Activated CD8-positive, alpha-beta memory T cell treated with anti-CD3 and anti-CD28 coated beads for 4 hours (primary cell): ENCODE data around the gene THUMPD3.

Experiments used
- DNase-seq, 2 donors: peaks; one replicate each; pipeline ENCODE4 v3.0.0-alpha.2; 2020; ENCODE audit warnings: low read depth in 2 of 2

The THUMPD3 gene, protein sequence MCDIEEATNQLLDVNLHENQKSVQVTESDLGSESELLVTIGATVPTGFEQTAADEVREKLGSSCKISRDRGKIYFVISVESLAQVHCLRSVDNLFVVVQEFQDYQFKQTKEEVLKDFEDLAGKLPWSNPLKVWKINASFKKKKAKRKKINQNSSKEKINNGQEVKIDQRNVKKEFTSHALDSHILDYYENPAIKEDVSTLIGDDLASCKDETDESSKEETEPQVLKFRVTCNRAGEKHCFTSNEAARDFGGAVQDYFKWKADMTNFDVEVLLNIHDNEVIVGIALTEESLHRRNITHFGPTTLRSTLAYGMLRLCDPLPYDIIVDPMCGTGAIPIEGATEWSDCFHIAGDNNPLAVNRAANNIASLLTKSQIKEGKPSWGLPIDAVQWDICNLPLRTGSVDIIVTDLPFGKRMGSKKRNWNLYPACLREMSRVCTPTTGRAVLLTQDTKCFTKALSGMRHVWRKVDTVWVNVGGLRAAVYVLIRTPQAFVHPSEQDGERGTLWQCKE

DNA sequence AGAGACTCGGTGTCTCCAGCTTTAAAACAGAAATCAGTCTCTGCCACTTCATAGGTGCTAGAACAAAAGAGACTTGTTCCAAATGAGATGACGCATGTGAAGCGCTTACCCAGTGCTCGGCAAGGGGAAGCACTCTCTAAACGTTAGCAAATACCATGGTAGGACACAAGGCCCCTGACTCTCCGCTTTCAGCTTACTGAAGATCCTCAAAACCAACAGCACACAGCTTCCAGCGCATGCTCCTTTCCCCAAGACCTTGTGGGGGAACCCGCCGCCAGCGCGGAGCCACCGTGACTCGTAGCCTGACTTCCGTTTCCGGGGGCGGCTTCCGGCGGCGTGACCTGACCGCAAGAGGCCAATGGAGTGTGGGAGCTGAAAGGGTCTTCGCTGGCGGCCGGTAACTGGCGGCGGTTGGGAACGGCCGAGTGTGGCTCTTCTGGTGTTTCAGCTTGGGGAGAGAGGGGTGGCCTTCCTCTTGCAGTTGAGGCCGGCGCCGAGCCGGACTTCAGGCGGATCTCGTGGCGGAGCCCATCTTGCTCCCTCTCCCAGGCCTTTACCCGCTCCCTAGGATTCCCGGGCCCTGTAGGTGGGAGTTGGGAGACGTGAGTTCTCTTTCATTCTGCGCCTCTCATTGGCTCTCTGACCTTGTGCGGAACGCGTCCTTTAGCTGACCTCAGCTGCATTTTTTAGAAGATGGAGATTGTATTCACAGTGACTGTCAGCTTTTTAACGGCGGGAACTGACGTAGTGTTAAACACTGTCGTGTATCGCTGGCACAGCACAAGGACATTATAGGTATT is at the start of gene THUMPD3:
Gene THUMPD3 (plus strand): TSS at position 324 of the 800 bp plus-strand sequence. CDS start 2,015 bp downstream, outside the sequence.
- peak; percentile 87 to 89 for DNase-seq

DNA sequence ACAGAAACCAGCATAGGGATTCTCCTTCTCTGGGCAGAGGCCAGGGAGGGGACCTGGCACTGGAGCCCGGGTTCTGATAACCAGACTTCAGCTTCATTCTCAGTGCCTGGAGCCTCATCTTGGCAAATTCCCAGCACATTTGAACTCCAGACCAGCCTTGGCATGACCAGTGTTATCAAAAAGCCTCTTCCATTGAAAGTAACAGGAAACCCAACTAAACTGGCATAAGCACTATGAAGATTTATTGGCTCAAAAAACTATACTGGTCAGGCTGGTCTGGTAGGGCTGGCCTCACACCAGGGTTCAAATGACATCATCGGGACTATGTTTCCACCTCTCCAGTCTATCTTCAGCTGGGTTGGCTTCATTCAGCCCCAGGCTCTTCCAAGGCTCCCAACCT is 48.1 kb upstream of the THUMPD3 start:
- DNase-seq = no peak

DNA sequence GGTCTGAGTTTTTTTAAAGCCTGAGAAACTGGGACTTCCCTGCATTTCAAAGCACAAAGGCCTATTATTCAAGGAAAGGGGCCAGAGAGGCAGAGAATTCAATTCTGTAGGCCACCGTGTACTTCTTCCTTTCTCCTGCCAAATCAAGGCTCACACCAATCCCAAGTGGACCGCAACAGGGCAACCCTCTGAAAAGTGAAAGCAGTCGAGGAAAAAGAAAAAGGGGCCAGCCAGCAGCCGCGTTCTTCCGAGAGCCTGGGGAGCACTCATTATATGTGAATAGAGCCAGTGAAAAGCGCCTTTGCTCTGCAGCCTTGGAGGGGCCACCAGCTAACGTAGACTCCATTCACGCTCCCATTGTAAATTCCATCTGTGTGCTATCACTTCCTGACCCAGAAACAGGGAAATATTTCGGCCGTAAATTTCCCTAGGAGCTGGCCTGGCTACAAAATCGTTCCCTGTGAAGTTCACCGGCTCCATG is 45.9 kb upstream of the THUMPD3 start:
- no peak for DNase-seq

DNA sequence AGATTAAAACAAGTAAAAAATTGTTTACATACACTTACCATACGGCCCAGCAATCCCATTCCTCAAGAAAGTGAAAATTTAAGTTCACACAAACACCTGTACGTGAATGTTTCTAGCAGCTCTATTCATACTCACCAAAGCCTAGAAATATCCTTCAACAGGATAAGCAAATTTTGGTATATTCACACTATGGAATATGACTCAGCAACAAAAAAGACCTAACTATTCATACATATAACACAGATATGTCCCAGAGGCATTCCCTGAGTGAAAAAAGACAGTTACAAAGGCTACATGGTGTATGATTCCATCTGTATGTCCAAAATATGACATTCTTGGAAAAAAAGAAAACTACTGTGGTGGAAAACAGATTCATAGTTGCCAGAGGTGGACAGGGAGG is 40.1 kb upstream of the THUMPD3 start:
- DNase-seq = no peak

DNA sequence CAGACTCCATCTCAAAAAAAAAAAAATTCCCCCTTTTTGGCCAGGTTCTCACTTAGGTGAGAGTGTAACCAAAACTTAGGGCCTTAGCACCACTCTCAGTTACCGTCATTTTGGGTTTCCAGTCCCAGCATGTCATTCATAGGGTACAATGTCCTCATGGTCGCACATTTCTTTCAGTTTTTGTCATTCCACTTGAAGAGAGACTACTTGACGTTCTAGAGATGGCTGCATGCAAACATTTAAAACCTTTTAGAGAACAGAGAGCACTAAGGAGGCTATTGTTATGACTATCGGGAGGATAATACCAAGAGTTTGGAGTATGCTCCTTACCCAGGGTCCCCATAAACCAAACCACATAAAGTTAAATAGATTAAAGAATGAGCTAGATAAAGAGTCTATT is 37.9 kb upstream of the THUMPD3 start:
- DNase-seq = no peak

DNA sequence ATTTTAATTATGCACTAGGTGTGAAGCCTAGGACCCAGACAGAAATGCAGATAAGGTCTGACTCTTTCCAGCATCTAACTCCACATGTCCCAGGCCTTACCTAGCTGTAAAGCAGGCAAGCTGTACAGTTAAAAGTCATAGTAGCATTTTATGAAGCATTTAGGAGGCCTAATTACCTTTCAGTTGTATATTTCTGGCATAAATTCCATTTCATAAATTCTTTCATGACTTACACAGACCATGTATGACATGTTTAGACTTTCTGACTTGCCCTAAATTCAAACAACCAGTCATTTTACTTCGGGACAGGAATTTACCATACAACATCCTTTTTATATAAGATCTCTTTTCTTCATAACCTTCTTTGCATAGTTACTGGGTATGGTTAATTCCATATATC is 35.3 kb upstream of the THUMPD3 start:
- no peak for DNase-seq

DNA sequence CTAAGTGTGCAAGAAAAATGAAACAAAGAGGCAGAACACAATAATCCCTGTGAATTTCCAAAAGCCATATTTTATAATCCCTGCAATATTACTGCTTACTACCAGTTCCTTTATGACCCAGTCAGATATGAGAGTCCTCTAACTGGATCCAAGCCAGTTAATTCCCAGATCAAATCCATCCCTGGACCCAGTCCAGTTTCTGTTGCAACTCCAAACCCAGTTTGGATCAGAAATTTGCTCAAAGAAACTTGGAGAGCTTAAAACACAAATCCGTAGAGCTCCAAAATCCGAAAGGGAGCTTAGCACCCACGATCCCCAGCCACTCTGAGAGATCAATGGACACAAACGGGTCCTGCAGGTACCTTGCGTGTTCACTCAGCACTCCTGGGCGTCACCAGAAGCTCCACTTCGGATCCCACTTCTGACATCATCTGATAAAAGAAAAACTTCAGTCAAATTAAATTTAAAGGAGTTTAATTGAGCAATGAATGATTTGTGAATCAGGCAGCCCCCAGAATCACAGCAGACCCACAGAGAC is 32.6 kb upstream of the THUMPD3 start:
- no peak for DNase-seq

DNA sequence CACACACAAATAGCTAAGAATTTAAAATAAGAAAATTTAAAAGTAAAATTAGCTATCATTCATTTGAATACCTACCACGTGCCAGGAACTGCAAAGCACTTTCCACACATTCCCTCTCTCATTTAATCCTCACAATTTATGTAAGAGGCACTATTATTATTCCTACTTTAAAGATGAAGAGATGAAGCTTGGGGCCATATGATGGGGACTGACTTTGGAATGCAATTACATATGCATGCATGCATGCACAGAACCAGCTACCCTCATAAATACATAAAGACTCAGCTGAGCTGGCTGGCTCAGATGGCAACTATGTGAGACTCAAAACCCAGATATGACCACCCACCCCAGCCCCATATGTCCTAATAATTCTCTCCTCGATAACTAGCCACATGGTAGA is 31.7 kb upstream of the THUMPD3 start:
- no peak for DNase-seq

DNA sequence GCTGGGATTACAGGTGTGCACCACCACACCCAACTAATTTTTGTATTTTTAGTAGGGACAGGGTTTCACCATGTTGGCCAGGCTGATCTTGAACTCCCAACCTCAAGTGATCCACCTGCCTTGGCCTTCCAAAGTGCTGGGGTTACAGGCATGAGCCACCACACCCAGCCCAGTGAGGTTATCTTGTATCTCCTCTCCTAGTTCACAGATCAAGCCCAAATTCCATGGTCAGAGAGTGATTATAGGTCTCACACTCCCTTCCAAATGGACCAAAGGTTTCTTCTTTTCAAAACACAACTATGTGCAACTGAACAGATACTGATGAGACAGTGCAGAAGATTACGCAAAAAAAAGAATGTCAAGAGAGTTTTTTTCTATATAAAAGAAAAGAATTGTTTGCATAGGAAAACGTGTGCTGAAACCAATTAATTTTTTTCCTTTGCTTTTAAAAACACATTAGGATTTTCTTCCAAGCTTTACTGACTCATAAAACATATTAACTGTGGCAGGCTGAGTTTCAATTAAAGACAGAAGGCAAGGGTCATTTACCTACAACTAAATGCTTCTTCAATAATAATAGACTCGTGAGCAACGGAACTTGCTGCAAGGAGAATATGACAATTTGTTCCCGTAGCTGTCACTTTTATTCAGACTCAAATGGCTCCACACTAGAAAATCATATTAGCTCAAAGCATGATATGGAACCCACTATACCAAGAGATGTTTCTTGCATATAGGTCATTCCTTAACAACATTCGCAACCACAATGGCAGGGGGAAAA is 30.4 kb upstream of the THUMPD3 start:
- DNase-seq = no peak

DNA sequence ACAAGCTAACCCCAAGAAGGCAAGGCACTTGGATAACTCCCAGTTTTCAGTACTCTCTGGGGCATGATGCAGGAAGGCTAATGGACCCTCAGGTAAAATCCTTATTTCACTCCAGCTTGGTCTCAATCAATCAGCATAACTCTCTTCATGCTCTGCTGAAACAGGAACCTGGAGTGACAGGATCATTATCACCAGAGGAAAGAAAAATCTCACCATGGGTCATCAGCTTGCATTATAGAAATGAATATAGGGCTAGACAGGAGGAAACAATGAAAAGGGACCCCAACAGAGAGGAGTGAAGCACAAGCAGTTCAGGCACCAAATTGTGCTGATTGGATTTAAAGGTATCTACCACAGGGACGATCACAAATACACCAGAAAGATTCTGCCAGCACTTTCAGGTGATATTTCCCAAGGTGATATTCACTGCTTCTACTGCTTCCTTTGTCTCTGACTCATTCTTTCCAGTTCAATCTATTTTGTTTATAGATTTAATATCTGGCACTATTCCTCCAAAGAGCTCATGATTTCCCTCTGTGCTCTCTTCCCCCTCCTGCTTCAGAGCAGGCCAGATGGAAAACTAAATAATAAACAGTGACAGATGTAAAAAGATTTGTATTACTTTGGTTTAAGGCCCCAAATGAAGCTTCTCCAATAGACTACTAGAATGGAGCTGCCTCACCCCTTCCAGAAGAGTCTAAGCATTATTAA is 22.9 kb upstream of the THUMPD3 start:
- DNase-seq = no peak

DNA sequence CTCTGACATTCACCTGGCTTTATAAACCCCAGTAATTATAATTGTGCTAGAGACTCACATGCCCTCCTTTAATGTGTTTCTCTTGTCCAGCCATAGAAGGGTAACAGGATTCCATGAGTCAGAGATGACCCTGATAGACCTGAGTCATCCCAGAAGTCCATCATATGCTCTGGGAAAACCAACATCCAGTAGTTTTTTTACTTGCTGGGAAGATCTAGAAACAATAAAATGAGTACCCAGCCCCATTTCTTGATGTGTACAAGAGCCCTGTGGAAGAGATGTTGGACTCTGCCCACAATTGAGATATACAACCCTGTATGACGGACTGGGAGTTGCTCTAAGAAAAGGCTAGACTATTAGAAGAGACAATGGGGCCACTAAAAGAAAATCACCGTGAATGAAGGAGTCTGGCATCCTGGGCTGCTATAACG is 22.4 kb upstream of the THUMPD3 start:
- no peak for DNase-seq

DNA sequence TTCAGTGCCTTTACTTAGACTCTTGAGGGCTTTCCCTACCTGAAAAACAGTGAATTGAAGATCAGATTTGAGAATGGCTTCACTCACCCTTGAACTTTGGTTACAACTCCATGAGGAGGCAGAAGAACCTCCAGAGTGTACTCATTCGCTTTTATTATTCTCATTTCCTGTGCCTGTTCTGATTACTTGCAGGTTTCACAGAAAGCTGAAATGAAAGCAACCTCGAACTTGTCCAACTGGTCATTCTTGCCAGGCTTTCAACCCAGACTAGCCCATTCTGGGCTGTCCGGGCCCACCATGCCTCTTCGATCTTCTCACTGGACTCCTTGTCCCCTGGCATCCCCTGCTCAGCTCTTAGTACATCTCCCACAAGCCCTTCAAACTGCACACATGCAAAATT is 20.2 kb upstream of the THUMPD3 start:
- DNase-seq = no peak

DNA sequence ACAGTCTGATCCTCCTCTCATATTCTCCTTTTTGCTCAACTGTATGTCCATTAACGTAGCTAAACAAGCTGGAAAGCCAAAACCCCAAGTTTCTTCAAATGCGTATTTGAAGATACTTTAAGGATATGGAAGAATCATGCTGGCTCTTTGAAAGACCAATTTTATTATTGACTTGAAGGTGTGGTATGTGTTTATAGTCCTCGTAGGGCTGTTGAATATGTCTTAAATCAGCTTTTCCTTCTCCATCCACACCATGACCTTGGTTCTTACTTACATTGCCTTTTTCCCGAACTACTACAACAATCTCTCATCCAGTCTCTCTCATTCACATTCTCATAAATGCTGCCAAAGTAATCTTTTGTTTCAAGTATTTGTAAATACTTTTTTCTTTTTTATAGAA is 19.7 kb upstream of the THUMPD3 start:
- DNase-seq = no peak

DNA sequence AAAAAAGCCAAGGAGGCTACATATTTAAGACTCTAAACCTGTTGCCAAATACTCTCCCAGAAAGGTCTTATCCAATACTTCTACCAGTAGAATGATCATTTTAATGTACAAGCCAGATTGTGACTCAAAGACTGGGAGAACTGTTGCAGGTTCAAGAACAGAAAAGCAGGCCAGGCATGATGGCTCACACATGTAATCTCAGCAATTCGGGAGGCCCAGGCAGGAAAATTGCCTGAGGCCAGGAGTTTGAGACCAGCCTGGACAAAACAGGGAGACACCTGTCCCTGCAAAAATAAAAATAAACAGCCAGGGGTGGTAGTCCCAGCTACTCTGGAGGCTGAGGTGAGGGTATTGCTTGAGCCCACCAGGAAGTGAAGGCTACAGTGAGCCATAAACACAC is 17.8 kb upstream of the THUMPD3 start:
- DNase-seq = no peak

DNA sequence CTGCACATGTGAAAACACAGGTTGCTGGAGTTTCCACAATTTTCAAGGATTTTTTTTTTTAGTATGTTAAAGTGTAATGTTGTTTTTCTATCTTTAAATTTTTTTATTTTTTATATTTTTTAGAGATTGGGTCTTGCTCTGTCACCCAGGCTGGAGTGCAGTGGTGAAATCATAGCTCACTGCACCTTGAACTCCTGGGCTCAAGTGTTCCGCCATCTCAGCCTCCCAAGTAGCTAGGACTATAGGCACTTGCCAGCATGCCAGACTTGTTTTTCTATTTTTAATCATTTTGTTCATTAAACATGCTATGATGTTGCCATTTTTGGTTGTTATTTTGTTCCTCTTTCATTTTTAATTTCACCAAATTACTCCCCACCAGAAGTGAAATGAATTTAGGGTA is 16.7 kb upstream of the THUMPD3 start:
- no peak for DNase-seq

DNA sequence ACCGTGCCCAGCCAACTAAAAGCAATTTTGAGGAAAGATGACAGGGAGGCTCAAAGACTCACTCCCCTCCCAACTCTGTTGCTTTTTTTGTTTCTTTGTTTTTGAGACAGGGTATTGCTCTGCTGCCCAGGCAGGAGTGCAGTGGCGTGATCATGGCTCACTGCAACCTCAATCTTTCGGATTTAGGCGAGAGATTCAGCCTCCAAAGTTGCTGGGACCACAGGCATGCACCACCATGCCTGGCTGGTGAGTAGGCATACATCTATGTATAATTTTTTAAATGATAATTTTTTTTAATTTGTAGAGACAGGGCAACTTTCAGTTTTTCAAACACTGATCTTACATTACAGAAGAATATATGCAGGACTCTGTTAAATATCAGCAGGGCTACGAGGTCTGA is 15.8 kb upstream of the THUMPD3 start:
- DNase-seq = no peak

DNA sequence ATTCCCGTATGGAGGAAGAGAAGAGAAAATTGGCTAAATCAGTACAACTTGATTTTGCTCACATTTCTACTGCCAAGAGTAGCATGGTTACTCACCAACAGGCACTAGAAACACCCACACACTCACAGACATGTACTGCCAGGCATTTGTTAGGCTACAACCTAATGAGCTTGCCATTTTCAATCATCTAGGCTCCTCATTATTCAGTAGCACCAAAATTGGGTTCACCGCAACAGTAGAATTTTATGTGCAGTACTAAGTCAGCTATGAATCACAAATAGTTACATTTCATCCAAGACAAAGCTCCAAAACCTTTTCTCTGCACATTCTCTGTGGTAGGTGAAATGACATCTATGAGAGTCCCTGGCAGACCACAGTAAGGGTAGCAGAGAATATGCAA is 15.0 kb upstream of the THUMPD3 start:
- no peak for DNase-seq

DNA sequence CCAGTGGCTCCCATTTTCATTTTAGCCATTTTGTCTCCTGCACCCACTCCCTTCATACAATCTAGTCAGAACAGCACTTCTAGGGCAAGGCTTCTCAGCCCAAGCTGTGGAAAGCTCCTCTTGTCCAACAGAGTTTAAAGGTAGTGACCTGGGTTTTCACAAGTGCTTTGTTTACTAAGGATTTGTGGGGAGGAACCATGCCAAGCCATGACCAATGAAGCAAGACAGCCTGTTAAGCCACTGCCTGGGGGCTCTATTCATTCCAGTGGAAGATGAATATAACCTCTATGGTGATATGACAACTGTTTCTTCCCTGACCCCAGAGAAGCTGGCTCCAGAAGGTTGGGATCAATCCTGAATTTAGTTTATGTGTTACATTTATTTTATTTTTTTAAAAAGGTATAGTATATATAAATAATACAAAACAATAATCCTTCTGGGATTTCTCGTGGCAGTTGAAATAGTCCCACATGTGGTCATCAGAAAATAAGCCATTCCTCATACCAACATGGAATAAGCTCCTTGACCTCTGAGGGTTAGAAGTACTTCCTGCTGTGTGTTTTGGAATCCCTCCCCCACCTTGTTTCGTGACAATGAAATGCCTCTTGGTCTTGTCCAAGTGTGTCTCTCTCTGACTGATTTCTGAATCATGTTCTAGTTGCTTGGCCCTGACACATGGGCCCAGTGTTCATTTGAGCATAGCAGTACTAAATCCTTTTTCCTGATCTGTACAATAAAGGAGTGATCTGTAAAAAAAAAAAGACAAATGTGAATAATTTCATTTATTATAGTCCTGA is 13.3 kb upstream of the THUMPD3 start:
- no peak for DNase-seq

DNA sequence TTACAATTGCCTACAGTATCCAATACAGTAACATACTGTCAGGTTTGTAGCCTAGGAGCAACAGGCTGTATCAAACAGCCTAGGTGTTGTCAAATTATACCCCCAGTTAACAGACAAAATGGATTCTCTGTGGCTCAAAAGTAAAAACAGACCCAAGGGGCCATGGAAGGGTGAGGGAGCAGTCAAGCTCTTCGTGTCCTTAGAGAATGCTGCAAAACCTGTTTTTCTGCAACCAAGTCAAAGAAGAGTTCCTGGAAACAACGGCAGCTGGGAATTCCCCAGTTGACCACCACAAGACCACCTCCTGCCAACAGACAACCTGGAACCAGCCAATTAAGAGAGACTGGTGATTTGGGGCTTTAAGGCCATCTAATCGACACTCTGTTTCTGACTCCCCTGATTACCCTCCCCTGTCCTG is 11.1 kb upstream of the THUMPD3 start:
- no peak for DNase-seq
